GM19397 (cell line): ENCODE data around the gene KCNQ5.

Source experiments
- ATAC-seq: cut with Tn5 transposase; IDR thresholded peaks from one replicate; pipeline ENCODE4 v1.9.1; 2021; ENCODE audit warnings: mild to moderate bottlenecking, moderate library complexity; ENCODE audit not compliant: unreplicated experiment

KCNQ5 gene

DNA sequence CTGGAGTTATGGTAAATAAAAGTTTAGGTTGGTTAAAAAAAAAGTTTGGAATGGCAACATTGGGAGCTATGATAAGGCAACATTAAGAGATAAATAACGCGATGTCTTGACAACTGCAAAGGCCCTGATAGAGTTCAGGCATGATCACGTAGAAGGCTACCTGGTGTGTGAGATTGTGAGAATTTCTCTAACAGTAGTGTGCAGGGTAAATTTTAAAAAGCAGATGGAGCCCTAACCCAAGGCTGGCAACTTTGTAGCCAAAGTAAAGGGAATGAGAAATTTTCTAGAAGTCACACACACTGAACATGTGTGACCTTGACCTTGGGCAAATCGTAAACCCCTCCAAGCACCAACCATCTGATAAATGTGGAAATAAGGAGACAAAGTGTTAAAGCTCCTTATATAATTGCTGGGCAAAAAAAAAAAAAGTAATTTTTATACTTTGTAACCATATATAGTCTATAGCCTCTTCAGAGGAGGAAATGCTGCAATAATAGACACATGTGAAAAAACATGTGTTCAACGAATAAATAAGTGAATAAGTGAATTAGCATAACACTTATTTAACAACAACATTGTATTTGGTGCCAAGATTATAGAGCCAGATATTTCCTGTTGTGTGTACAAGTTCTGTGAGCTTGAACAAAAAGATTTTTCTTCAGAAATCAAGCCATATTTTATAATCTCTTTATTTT lies 18.2 kb downstream of the KCNQ5 start:
- ATAC-seq: no peak

DNA sequence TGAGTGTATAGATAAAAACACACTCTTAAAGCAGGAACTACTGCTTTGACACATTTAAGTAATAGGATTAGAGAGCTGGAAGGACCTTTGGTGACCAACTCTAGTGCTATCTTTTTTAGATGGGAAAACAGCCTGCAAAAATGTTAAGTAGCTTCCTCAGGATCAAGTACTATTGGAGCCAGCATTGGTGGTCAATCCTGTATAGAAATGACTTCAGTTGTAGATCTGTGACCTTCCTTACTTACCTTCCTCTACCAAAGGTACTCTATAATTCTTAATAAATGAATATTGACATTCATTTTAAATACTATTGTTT lies 18.7 kb downstream of the KCNQ5 start:
- ATAC-seq: no peak

DNA sequence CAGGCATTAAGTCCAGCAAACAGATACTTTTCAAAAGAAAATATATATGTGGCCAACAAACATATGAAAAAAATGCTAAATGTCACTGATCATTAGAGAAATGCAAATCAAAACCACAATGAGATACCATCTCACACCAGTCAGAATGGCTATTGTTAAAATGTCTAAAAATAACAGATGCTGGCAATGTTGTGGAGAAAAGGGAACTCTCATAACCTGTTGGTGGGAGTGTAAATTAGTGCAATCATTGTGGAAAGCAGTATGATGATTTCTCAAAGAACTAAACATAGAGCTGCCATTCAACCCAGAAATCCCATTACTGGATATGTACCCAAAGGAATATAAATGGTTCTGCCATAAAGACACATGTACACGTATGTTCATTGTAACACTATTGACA lies 20.6 kb downstream of the KCNQ5 start:
- ATAC-seq: no peak

DNA sequence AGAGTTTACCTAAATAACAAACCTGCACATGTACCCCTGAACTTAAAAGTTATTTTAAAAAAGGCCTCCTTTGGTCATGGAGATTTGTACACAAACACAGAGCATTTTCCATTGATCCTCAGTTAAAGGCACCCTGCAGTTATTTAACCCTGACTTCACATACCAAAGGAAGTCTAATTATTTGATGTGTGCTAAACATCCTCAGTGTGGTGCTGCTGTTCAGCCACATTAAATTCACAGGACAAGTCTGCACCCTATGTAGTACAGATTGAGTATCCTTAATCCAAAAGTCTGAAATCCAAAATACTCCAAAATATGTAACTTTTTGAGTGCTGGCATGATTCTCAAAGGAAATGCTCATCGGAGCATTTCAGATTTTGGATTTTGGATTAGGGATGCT lies 21.4 kb downstream of the KCNQ5 start:
- ATAC-seq: no peak

DNA sequence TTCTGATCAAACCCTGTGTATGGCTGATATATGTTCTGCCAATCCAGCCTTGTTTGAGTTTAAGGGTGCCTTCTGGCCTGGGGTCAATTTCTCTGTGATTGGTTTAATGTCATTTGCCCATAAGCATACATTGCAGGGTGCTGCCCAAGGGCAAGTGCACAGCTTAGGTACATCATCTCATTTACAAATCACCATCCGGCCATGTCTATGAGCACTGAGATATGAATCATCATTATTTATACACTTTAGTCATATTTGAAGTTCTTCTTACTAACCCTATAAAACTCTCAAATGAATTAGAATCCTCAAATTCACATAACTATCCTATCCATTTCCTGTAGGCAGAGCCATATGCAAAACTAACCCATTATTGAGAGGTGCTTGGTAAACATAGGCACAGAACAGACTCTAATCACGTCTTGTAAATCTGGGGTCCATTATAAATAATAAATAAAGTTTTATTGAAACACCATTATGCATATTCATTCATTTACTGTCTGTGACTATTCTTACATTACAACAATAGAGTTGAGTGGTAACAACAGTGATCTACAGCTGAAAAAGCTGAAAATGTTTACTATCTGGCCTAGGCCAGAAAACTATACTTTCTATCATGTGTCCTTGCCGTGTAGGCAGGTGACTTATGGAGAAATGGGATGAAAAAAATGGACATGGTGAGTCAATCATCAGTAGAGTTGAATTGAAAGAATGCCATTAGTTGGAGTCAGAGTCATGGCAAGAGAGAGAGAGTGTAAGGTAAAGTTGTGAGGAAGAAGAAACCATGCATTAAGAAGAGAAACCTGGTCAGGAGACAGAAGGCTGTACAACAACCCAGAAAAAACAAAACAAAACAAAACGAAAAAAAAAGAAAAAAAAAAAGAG lies 25.0 kb downstream of the KCNQ5 start:
- ATAC-seq: no peak

DNA sequence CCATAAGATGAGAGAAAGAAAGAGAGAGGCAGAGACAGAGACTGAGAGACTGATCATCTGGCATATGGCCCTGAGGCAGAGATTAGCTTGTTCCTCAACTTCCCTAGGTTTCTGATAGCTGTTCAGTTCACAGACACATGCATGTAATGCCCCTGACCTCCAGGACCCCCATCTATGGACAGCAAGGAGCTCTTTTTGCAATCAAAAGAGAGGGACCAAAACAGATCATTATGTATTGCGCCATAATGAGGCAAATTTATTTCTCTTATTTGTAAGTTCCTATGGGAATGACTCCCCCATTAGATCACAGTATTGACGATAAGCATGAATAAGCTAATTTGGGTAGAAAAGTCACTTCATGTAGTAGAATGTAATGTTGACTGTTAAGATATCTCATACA lies 25.6 kb downstream of the KCNQ5 start:
- no peak for ATAC-seq

DNA sequence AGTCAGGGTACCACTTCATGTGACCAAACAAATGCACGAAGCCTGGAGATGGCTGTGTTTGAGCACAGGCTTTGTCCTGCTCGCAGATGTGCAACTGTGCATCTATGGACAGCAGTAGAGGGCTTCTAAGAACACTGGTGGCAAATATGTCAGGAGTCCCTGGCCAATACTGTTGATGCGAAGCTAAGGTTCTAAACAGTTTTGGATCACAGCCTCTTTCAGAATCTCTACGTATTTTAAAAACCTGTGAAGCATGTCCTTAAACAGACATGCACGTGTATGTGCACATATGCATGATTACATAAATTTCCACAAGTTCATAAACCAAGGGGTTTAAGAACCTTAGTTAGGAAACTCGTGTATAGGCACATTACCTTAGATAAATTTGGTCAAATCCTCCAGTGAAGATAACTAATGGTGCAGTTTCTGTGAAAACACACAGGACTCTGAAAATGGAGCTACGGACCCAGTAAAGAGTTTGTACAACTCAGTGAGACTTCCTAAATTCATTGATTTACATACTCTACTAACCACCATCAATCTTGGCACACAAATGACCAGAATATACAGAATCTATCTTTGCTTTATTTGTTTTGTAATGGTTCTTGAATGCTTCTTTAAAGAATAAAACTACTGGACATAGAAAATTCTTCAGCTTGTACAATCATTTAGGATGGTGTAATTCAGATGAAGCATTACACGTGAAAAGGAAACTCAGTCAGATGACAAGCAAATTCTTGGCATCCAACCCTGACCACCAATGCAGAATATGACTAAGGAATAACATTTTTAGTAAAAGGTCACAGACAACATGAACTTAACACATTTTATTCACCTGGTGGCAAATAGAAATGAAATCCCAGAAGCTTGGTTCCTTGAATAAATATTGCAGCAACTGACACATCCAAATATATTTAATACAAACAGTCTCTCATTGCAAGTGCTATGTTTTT lies 27.4 kb downstream of the KCNQ5 start:
- peak; percentile 48 for ATAC-seq

DNA sequence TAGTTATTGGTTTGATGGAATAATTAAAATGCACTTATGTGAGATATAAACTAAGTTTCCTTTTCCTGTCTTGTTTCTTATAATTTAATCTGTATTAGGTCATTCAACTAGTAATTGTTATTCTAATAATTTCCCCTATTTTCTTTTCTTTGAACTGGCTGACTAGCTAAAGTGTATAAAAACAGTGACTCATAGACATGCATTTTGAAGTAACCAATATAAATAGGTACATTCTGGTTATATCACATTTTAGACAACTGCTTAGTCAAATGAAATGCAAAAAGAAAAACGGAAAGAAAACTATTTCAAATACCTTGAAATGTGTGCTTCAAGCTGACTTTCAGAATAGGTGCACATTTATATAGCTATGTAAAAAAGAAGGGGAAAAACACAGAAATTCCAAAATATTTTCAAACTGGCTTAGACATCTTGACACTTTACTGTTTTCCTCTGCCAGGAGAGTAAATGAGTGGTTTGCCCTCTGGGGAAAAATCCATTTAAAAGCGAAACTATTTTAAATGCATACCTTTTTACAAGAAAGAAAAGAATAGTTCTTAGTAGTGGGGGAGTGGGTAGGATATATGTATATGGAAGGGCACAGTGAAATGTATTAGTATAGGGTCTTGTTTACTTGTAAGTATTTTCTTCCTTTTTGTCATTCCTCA lies 28.3 kb downstream of the KCNQ5 start:
- ATAC-seq: no peak

DNA sequence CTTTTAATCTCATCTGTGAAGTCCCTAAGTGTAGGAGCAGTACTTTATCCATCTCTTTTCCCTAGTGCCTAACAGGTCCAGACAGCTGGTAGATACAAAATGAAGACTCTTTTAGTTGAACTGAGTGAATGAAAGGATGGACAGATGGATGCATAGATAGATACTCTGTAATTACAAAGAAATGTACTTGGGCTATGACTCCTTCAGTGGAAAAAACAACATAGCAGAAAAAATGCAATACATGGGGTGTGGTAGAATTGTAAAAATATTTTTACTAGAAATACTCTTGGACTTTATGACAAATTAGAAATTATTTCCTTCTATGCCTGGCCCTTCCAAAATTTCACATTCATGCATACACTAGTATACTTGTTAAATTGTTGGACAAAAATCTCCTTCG lies 29.3 kb downstream of the KCNQ5 start:
- ATAC-seq: no peak

DNA sequence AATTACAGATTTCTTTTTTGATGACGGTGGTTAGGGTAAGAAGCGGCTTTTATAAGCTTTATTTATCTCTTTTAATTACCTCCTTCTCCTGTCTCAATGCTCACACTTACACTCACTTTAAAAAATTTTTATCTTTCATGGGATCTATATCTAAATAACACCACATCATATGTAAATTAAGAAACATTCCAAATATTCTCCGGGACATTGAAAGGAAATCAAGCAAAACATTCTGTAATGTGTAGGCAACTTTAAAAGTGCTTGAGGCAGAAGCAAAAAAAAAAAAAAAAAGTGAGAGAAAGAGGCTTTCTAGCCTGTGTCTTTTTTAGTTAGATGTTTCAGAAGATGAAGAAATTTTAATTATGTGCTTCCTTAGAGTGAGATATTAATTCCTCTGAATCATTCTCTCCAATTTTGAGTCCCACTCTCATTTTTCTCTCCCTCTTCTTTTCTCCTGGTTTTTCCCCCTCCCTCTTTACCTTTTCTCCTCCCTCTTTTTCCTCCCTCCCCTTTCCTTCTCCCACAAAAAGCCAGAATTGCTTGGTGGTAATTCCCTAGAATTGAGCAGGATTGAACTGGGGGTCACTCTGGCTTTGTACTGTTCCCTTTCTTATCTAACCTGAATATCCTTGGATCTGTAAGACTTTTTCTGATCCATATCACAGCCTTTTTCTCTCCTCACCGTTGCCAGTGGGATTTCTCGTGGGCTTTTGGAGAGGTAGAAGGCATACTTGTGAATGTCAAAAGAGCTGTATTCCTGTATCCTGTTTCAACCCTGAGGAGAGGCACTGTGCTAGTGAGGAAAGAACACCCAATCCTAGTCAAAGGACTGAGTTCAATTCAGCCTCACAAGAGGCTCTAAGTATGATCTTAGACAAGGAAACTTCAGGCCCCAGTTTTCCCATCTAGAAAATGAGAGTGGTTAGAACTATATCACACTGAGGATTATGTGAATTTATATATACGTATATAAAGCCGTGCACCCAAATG lies 30.4 kb downstream of the KCNQ5 start:
- ATAC-seq: no peak

DNA sequence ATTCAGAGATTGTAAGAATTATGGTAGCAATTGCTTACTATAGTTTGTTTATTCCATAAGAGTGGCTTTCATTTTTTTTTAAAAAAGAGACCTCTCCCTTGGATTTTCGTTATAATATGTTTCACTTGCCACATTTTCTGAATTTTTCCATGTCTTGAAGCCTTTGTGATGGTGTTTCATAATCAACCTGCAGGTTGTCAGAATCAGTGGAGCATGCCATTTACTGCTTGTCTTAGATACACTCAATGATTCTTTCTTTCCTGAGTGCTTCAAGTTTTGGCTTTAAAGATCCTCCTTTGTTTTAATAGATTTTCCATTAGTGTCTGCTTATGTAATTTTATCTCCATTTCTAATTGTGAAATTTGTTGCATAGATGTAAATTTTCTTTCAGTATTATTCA lies 31.2 kb downstream of the KCNQ5 start:
- no peak for ATAC-seq

DNA sequence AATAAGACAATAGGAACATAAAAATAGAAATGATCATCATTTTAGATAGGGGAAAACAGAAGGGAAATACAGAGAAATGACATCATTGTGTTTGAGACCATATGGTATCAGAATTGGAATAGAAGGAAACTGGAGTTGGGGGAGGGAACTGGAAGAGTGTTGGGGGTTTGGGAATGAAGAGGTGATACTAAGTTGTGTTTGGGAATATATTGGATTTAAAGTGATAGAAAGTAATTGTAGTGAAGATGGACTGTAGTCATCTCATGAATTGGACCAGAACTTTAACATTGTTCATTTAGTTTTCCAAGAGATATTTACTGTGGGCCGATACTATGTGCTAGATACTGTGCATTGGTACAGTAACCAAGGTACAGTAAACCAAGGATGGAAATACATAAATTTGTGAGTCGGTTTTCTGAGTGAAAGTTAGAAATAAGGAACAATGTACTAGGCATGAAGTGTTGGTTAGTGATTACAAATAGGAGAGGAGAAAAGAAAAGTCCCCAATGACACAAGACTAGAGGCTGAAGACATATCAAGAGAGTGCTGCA lies 32.3 kb downstream of the KCNQ5 start:
- peak; percentile 65 for ATAC-seq

DNA sequence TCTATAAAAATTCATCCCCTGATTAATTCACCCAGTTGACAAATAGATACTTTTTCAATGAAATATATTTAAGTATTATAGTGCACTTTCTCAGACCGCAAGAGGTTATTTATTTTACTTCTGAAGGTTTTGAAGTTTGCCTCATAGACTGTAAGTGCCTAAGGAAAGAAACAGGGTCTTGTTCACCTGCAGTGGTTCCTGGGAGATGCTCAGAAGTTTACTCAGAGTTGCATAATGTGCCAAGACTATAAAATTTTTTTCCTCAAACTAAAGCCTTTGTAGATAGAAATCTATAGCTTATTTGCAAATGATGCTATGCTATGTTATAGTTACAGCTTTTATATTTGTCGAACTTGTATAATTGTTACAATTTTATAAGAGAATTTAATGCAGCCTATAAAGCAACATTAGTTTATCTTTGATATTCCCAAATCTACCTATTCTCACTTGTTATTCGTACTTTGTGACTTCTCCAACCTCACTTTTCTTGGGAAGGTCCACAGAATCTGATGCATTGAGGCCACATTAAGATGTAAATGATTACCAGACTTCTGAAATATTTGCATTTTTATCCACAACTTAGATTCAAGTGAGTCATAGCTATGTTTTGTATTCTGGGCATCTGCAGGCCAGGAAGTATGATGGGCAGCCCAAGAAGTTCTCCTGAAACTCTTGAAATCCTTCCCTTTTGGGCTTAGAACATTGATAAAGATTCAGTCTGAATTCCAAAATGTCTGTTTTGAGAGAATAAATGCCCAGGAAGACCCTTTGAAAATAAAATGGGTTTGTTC lies 35.7 kb downstream of the KCNQ5 start:
- ATAC-seq: no peak

DNA sequence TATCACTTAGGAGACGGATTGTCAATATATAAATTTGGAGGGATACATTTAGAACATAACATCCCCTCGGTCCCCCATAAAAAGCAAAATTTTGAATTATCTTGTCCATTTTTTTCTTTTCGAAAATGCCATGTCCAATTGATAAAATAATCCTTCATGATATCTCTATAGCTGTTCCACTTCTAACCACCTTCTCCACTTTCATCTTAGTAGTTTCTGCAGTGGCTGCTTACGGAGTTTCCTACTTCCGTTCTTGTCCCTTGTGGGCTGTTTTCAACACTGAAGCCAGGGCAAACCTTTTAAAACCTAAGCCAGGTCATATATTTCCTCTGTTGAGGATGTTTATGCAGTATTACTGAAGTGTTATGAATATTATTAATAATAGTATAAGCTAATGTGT lies 37.9 kb downstream of the KCNQ5 start:
- no peak for ATAC-seq

DNA sequence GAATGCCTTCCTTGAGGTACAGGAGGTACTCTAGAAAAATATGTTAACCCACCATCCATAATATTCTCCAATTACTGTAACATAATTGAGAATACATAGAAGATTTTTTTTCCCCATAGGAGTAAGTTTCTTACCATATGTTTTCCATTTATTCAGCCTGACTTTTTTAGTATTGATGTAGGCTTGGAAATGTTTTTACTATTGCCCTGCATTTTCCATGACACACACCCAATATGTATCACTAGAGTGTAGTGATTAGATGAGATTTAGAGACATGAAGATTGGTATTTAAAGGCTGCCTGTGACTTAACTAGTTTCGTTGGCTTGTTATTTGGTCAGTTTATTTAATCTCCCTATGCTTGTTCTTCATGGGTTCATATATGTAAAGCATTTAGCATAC lies 39.5 kb downstream of the KCNQ5 start:
- ATAC-seq: no peak

DNA sequence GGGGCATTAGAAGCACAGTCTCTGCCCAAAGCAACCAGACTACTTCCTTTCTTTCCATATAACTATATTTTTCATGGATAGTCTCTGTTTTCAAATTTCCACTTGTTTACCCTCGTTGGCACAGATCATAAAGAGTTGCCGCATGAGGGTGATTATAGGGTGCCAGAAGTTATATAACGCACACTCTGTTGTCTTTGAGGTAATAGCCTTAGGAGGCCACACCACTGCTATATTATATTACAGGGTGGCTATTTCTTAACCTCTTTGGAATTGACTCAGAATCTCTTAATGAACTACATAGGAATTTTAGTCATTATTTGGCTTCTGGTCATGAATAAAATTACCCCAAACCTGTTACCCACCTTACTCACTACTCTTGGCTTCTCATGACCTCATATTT lies 43.7 kb downstream of the KCNQ5 start:
- ATAC-seq: no peak

DNA sequence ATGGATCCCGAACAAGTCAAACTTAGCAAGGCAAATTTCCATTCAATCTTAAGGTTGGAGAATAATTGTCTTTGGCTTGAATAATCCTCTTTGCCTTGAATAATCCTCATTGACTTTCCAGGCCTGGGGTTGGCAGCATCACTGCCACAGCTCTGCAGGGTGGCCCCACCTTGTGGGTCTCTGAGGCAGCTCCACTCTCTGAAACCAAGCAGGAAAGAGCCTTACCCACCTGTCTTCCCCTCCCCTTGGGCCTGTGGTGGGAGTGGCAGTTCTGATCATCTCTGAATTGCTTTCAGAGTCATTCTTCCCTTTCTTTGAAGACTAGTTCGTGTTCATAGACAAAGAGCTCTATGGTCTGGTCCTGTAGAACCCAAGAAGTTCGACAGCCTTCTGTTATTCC lies 47.5 kb downstream of the KCNQ5 start:
- ATAC-seq: no peak

DNA sequence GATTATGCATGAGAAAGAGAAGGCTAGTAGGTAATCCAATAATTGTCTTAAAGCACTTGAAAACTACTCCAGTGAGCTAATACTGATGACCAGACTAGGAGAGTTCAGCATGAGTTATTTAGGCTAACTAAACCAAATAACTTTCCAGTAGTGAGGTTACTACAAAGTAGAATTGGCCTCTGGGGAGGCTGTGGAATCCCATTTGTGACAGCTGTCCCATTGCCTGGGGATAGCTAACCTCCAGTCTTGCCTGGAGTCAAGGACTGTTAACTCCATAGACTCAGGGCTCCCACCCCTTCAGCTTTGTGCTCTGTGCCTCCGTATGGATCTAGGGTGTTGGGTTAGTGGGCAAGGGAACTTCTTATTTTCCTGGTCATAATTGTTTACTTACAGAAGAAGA lies 51.0 kb downstream of the KCNQ5 start:
- no peak for ATAC-seq

DNA sequence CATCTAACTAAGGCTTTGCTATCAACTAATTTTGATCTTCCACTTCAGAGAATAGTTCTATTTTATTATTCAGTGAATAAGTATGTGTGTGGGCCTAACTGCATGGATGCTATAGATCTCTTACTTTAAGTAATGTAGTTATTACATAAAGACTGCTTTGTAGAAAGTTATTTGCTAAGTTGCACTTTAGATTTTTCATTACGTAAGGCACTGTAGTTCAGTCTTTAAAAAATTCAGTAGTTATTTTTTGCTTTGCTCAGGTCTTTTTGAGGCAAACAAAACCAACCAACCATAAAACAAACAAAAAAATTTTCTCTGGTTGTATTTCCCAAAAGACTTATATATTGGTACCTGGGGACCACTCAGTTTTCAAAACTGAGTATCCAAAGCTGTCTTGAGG lies 53.0 kb downstream of the KCNQ5 start:
- no peak for ATAC-seq
